A549 (cell line): ENCODE results near the gene SWT1. TPM values are rescaled to one million over a fixed set of nuclear protein-coding genes. Genes with fewer than 3 reads are reported as not detected.

Experiments used
- ATAC-seq, 2 experiments: fragments of 200-7000 bp in 1 of 2; fragments of >200 bp in 1 of 2; cut with Nextera tagmentation in 1 of 2; cut with Tn5 transposase in 1 of 2; 3 replicates each; pipeline versions ENCODE4 v1.8.0 to v1.9.1; 2018 to 2020; ENCODE audit warnings: mild to moderate bottlenecking in 1 of 2, moderate library complexity in 1 of 2
- CTCF ChIA-PET: fragments of 300-600 bp; sonication (Branson Sonifier 250); formaldehyde crosslinking; extraction: SDS; loops from one replicate; lab custom pipeline; 2021; ENCODE audit warnings: antibody characterized with exemption, inconsistent platforms; lab: Yijun Ruan, JAX
- POLR2A ChIA-PET: fragments of 350-600 bp; formaldehyde crosslinking; extraction: SDS; loops from one replicate; lab custom pipeline; 2021; ENCODE audit warnings: antibody characterized with exemption, inconsistent platforms; lab: Yijun Ruan, JAX
- DNase-seq, 2 experiments: peaks; one replicate each; pipeline versions ENCODE4 v3.0.0 to v3.0.0-alpha.2; 2011 to 2016; ENCODE audit warnings: low read depth in 1 of 2, low spot score in 1 of 2
- FAIRE-seq: peaks from 2 replicates; lab custom pipeline; 2011; peaks lifted over from hg19 to GRCh38; lab: Jason Lieb, UNC
- H3K27ac ChIP-seq, 2 experiments: fragments of >200 bp; sonication (Bioruptor Twin); formaldehyde crosslinking; 3 replicates each; pipeline ENCODE4 v1.5.1; 2016 to 2017
- H3K4me1 ChIP-seq: fragments of >200 bp; sonication (Bioruptor Twin); formaldehyde crosslinking; 3 replicates; pipeline ENCODE4 v1.6.1; 2016
- H3K4me2 ChIP-seq: fragments of >200 bp; sonication (Bioruptor Twin); formaldehyde crosslinking; 3 replicates; pipeline ENCODE4 v1.6.1; 2016
- H3K4me3 ChIP-seq: fragments of >200 bp; sonication (Bioruptor Twin); formaldehyde crosslinking; 3 replicates; pipeline ENCODE4 v1.5.1; 2016
- H3K9me3 ChIP-seq: fragments of >200 bp; sonication (Bioruptor Twin); formaldehyde crosslinking; 3 replicates; pipeline ENCODE4 v1.6.1; 2016
- CEBPB ChIP-seq, 2 experiments: fragments of >200 bp in 1 of 2; sonication (Bioruptor Twin) in 1 of 2; formaldehyde crosslinking in 1 of 2; IDR thresholded peaks; 2 replicates each; pipeline ENCODE4 v1.6.1; 2012 to 2016
- EHF ChIP-seq: fragments of 250-450 bp; sonication (Bioruptor Pico); IDR thresholded peaks from 2 replicates; pipeline ENCODE4 v1.5.0; 2020; ENCODE audit warnings: mild to moderate bottlenecking
- EP300 ChIP-seq, 2 experiments: fragments of >200 bp; sonication (Bioruptor Twin); formaldehyde crosslinking; IDR thresholded peaks; 2 replicates in 1 of 2; 3 replicates in 1 of 2; pipeline ENCODE4 v1.6.1; 2016 to 2017
- FOSL2 ChIP-seq, 2 experiments: fragments of 450-650 bp in 1 of 2; fragments of >200 bp in 1 of 2; sonication (Bioruptor Twin) in 1 of 2; formaldehyde crosslinking; IDR thresholded peaks; 2 replicates each; pipeline versions ENCODE4 v1.5.0 to v1.6.1; 2016 to 2020; ENCODE audit warnings: mild to moderate bottlenecking in 1 of 2, moderate library complexity in 1 of 2
- FOXS1 ChIP-seq: fragments of 250-450 bp; sonication (Bioruptor Pico); IDR thresholded peaks from 2 replicates; pipeline ENCODE4 v1.5.0; 2020; ENCODE audit warnings: mild to moderate bottlenecking, moderate library complexity
- GATA3 ChIP-seq: IDR thresholded peaks from 2 replicates; pipeline ENCODE4 v1.6.1; 2012; ENCODE audit warnings: borderline replicate concordance
- HDAC2 ChIP-seq: fragments of 200-600 bp; sonication (generic); IDR thresholded peaks from 2 replicates; pipeline ENCODE4 v1.6.1; 2016
- HES2 ChIP-seq: fragments of >200 bp; sonication (Bioruptor Twin); formaldehyde crosslinking; IDR thresholded peaks from 2 replicates; pipeline ENCODE4 v1.6.1; 2016
- HOXB13 ChIP-seq: fragments of 250-450 bp; sonication (Bioruptor Pico); IDR thresholded peaks from 2 replicates; pipeline ENCODE4 v1.5.0; 2020; ENCODE audit warnings: low read depth, mild to moderate bottlenecking, moderate library complexity
- HOXB5 ChIP-seq: fragments of 250-450 bp; sonication (Bioruptor Pico); IDR thresholded peaks from 2 replicates; pipeline ENCODE4 v1.5.0; 2020; ENCODE audit warnings: mild to moderate bottlenecking, moderate library complexity
- JUNB ChIP-seq: fragments of >200 bp; sonication (Bioruptor Twin); formaldehyde crosslinking; IDR thresholded peaks from 2 replicates; pipeline ENCODE4 v1.6.1; 2016
- KDM5A ChIP-seq: fragments of 200-600 bp; sonication (generic); IDR thresholded peaks from 2 replicates; pipeline ENCODE4 v1.6.1; 2016; ENCODE audit warnings: antibody characterized with exemption, mild to moderate bottlenecking
- MAX ChIP-seq: IDR thresholded peaks from 2 replicates; pipeline ENCODE4 v1.6.1; 2012
- MYC ChIP-seq: IDR thresholded peaks from 2 replicates; pipeline ENCODE4 v1.6.1; 2012; ENCODE audit warnings: mild to moderate bottlenecking, inconsistent platforms, low read length, improper control_type of control experiment, borderline replicate concordance
- NFE2L2 ChIP-seq: fragments of 150-350 bp; conservative IDR thresholded peaks from 2 replicates; pipeline ENCODE4 v1.6.1; 2014; ENCODE audit warnings: low read length
- NPAS2 ChIP-seq: fragments of 250-450 bp; sonication (Bioruptor Pico); IDR thresholded peaks from 2 replicates; pipeline ENCODE4 v1.8.0; 2022; ENCODE audit warnings: mild to moderate bottlenecking, moderate library complexity, borderline replicate concordance
- NR3C1 ChIP-seq: fragments of >200 bp; sonication (Bioruptor Twin); formaldehyde crosslinking; IDR thresholded peaks from 3 replicates; pipeline ENCODE4 v1.6.1; 2017
- PHF8 ChIP-seq: fragments of 200-600 bp; sonication (generic); IDR thresholded peaks from 2 replicates; pipeline ENCODE4 v1.6.1; 2016; ENCODE audit warnings: low read depth, mild to moderate bottlenecking, antibody characterized with exemption, moderate library complexity, borderline replicate concordance
- POLR2AphosphoS2 ChIP-seq: conservative IDR thresholded peaks from 2 replicates; pipeline ENCODE4 v1.6.1; 2012; ENCODE audit warnings: low read length, improper control_type of control experiment, inconsistent platforms
- RARB ChIP-seq: fragments of 250-450 bp; sonication (Bioruptor Pico); IDR thresholded peaks from 2 replicates; pipeline ENCODE4 v1.8.0; 2021; ENCODE audit warnings: mild to moderate bottlenecking, moderate library complexity
- RCOR1 ChIP-seq: fragments of 150-350 bp; IDR thresholded peaks from 2 replicates; pipeline ENCODE4 v1.6.1; 2014; ENCODE audit warnings: antibody characterized with exemption, low read length, low read depth
- SMC3 ChIP-seq: fragments of >200 bp; sonication (Bioruptor Twin); formaldehyde crosslinking; IDR thresholded peaks from 3 replicates; pipeline ENCODE4 v1.6.1; 2018; ENCODE audit warnings: inconsistent platforms
- TFCP2L1 ChIP-seq: fragments of 250-450 bp; sonication (Bioruptor Pico); IDR thresholded peaks from 2 replicates; pipeline ENCODE4 v1.5.0; 2021; ENCODE audit warnings: mild to moderate bottlenecking
- ZFP36 ChIP-seq: fragments of 450-650 bp; IDR thresholded peaks from 2 replicates; pipeline ENCODE4 v1.6.1; 2014; ENCODE audit warnings: borderline replicate concordance; ENCODE audit not compliant: partially characterized antibody
- ZNF302 ChIP-seq: fragments of 250-450 bp; sonication (Bioruptor Pico); IDR thresholded peaks from 2 replicates; pipeline ENCODE4 v1.9.0; 2021; ENCODE audit warnings: inconsistent platforms, mild to moderate bottlenecking, moderate library complexity
- WGBS: methylation state at CpG from one replicate; pipeline ENCODE4 v1.1.6; 2017; ENCODE audit errors: missing lambda C conversion rate; 5-methylcytosine and 5-hydroxymethylcytosine counted together
- polyA plus RNA-seq, 4 experiments: library from polyadenylated mRNA; depleted of rRNA in 3 of 4; stranded (reverse); fragments of >200 nt; fragmentation: RNase III in 1 of 4; extraction: RNeasy Plus Mini Kit Qiagen cat#74134 plus additional on column Dnase treatment in 1 of 4; gene quantifications; 2 replicates in 3 of 4; 3 replicates in 1 of 4; pipeline ENCODE4 v1.2.3, GENCODE V29; 2011 to 2017
- TF ChIP-seq, protein P1 (sequence below): fragments of 250-450 bp; sonication (Bioruptor Pico); IDR thresholded peaks from 2 replicates; pipeline ENCODE4 v1.5.0; 2020; ENCODE audit warnings: low read depth, mild to moderate bottlenecking, moderate library complexity
- TF ChIP-seq, protein P2 (sequence below): IDR thresholded peaks from 2 replicates; pipeline ENCODE4 v1.6.1; 2012; ENCODE audit warnings: low read depth, borderline replicate concordance

Gene SWT1
- polyA plus RNA-seq, 2 of the 4 experiments (the other 2 are of a cell fraction): 1.5 to 2.4 TPM

- WGBS: 79% methylated on average over 2 of the region's 2 CpGs
- no peak for FAIRE-seq
- no peak overlapping the region for H3K27ac ChIP-seq
- no peak for TF ChIP-seq RCOR1
- TF ChIP-seq PHF8: no peak
- no peak for TF ChIP-seq NPAS2 (CRISPR knock-in tag)
- no peak for TF ChIP-seq MAX
- TF ChIP-seq POLR2AphosphoS2: no peak
- TF ChIP-seq HOXB5: no peak
- no peak for TF ChIP-seq HOXB13 (CRISPR knock-in tag)
- no peak for TF ChIP-seq ZNF302 (CRISPR knock-in tag)
- TF ChIP-seq FOXS1 (CRISPR knock-in tag): no peak
- no peak for TF ChIP-seq HES2
- TF ChIP-seq JUNB: no peak
- TF ChIP-seq CEBPB (IDR thresholded peaks at IDR 0.05): no peak
- no peak for TF ChIP-seq ZFP36
- TF ChIP-seq FOSL2 (IDR thresholded peaks at IDR 0.05): no peak
- TF ChIP-seq FOSL2 (CRISPR knock-in tag; IDR thresholded peaks at IDR 0.05): no peak
- no peak for TF ChIP-seq TFCP2L1 (CRISPR knock-in tag)
- TF ChIP-seq MYC: no peak
- ChIA-PET POLR2A (no interaction called here), CTCF (interaction anchor here (0.6 kb wide), 1 partner anchor 423 kb away, joined by 4 read pairs; no protein-coding TSS in a partner anchor)
- ATAC-seq: no peak
- peaks cover 8% of the 10 kb centered on the region; the same call in 2 of the 3 replicates for H3K4me1 ChIP-seq
- no peak for DNase-seq
- no peaks in the 10 kb centered on the region for H3K9me3 ChIP-seq
- no peak overlapping the region for H3K4me2 ChIP-seq
- H3K4me3 ChIP-seq: no peak overlapping the region
Measured at GRCh38 chr1:185257950-185258208, 100.9 kb downstream of the SWT1 start.

GRCh38 chr1:185258676-185259075 is 101.7 kb downstream of the SWT1 start:
- DNase-seq: no peak
- ChIA-PET CTCF (no interaction called here), POLR2A (no interaction called here)
- WGBS: 80% methylated on average over 1 of the region's 1 CpG
- Histone ChIP-seq H3K4me3 (no peak overlapping the region), H3K27ac (no peak overlapping the region), H3K4me1 (peaks cover 8% of the 10 kb centered on the region; the same call in 2 of the 3 replicates), H3K9me3 (no peaks in the 10 kb centered on the region), H3K4me2 (no peak overlapping the region)
- no peak for TF ChIP-seq NFE2L2
- TF ChIP-seq RARB (CRISPR knock-in tag): no peak
- no peak for TF ChIP-seq ZFP36
- no peak for TF ChIP-seq POLR2AphosphoS2
- no peak for TF ChIP-seq HOXB5
- TF ChIP-seq GATA3: no peak
- TF ChIP-seq HDAC2: no peak
- no peak for TF ChIP-seq HOXB13 (CRISPR knock-in tag)
- TF ChIP-seq EHF (CRISPR knock-in tag): no peak
- TF ChIP-seq MAX: no peak
- TF ChIP-seq CEBPB (IDR thresholded peaks at IDR 0.05): no peak
- no peak for FAIRE-seq
- ATAC-seq: no peak

GRCh38 chr1:185260611-185261010 is 103.6 kb downstream of the SWT1 start:
- 3% methylated on average over 1 of the region's 1 CpG for WGBS
- POLR2A ChIA-PET: no interaction called here
- ATAC-seq: no peak
- Histone ChIP-seq H3K9me3 (no peaks in the 10 kb centered on the region), H3K4me1 (peaks cover 8% of the 10 kb centered on the region; the same call in 2 of the 3 replicates), H3K27ac (no peak overlapping the region), H3K4me3 (no peak overlapping the region), H3K4me2 (no peak overlapping the region)
- TF ChIP-seq, protein P1, sequence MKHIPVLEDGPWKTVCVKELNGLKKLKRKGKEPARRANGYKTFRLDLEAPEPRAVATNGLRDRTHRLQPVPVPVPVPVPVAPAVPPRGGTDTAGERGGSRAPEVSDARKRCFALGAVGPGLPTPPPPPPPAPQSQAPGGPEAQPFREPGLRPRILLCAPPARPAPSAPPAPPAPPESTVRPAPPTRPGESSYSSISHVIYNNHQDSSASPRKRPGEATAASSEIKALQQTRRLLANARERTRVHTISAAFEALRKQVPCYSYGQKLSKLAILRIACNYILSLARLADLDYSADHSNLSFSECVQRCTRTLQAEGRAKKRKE (CRISPR knock-in tag): no peak
- TF ChIP-seq SMC3 (no peak), NFE2L2 (no peak), KDM5A (no peak), GATA3 (no peak), TFCP2L1 (CRISPR knock-in tag) (no peak), NPAS2 (CRISPR knock-in tag) (no peak), EP300 (IDR thresholded peaks at IDR 0.05) (no peak), ZFP36 (no peak), NR3C1 (no peak), JUNB (no peak)
- TF ChIP-seq, protein P2, sequence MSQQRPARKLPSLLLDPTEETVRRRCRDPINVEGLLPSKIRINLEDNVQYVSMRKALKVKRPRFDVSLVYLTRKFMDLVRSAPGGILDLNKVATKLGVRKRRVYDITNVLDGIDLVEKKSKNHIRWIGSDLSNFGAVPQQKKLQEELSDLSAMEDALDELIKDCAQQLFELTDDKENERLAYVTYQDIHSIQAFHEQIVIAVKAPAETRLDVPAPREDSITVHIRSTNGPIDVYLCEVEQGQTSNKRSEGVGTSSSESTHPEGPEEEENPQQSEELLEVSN: no peak
- CTCF ChIA-PET: no interaction called here
- FAIRE-seq: no peak
- DNase-seq: no peak
